ENCODE data around the gene PLD4.
"Not testable (repeated sequence)": the region's sequence is repeated elsewhere in the genome, so short reads cannot be mapped to it uniquely, and the experiment has no call there.

Gene PLD4

DNA sequence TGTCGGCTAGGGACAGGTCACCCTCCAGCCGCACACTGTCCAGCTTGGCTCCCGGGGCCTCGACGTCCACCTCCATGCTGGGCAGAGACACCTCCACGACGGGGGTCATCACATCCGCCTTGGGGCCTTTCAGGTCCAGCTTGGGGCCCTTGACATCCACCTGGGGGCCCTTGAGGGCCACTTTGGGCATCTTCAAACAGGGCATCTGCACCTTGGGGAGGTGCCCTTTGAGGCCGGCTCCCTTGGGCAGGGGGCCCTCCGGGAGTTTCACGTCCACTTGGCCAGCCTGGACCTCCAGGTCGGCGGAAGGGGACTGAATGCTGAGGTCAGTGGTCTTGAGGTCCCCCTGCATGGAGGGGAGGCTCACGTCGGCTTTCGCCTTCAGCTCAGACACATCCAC lies 17.9 kb downstream of the PLD4 start:
- DNase-seq = no peak

DNA sequence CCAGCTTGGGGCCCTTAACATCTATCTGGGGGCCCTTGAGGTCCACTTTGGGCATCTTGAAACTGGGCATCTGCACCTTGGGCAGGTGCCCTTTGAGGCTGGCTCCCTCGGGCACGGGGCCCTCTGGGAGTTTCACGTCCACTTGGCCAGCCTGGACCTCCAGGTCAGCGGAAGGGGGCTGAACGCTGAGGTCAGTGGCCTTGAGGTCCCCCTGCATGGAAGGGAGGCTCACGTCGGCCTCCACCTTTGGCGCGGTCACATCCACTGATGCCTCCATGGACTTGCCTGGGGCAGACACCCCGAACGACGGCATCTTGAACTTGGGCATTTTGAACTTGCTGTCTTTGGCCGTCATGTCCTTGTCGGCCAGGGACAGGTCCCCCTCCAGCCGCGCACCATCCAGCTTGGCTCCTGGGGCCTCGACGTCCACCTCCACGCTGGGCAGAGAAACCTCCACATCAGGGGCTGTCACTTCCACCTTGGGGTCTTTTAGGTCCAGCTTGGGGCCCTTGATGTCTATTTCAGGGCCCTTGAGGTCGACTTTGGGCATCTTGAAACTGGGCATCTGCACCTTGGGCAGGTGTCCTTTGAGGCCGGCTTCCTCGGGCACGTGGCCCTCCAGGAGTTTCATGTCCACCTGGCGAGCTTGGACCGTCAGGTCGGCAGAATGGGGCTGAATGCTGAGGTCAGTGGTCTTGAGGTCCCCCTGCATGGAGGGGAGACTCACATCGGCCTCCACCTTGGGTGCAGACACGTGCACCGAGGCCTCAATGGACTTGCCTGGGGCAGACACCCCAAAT lies 18.7 kb downstream of the PLD4 start:
- not testable (repeated sequence) for DNase-seq

GRCh38 chr14:104944016-104944308 lies 19.3 kb downstream of the PLD4 start:
- DNase-seq = not testable (repeated sequence)

DNA sequence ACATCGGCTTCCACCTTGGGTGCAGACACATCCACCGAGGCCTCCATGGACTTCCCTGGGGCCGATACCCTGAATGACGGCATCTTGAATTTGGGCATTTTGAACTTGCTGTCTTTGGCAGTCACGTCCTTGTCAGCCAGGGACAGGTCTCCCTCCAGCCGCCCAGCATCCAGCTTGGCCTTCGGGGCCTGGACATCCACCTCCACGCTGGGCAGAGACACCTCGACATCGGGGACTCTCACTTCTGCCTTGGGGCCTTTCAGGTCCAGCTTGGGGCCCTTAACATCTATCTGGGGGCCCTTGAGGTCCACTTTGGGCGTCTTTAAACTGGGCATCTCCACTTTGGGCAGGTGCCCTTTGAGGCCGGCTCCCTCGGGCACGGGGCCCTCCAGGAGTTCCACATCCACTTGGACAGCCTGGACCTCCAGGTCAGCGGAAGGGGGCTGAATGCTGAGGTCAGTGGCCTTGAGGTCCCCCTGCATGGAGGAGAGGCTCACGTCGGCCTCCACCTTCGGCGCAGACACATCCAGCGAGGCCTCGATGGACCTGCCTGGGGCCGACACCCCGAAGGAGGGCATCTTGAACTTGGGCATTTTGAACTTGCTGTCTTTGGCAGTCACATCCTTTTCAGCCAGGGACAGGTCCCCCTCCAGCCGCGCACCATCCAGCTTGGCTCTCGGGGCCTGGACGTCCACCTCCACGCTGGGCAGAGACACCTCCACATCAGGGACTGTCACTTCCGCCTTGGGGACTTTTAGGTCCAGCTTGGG lies 19.9 kb downstream of the PLD4 start:
- DNase-seq = not testable (repeated sequence)

DNA sequence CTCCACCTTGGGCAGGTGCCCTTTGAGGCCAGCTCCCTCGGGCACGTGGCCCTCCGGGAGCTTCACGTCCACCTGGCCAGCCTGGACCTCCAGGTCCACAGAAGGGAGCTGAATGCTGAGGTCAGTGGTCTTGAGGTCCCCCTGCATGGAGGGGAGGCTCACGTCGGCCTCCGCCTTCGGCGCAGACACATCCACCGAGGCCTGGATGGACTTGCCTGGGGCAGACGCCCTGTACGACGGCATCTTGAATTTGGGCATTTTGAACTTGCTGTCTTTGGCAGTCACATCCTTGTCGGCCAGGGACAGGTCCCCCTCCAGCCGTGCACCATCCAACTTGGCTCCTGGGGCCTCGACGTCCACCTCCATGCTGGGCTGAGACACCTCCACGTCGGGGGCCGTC lies 20.6 kb downstream of the PLD4 start:
- DNase-seq = not testable (repeated sequence)

GRCh38 chr14:104945986-104946965 lies 21.6 kb downstream of the PLD4 start:
- not testable (repeated sequence) for DNase-seq

DNA sequence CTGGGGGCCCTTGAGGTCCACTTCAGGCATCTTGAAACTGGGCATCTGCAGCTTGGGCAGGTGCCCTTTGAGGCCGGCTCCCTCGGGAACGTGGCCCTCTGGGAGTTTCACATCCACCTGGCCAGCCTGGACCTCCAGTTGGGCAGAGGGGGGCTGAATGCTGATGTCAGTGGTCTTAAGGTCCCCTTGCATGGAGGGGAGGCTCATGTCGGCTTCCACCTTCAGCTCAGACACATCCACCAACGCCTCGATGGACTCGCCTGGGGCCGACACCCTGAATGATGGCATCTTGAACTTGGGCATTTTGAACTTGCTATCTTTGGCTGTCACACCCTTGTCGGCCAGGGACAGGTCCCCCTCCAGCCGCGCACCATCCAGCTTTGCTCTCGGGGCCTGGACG lies 22.5 kb downstream of the PLD4 start:
- DNase-seq = not testable (repeated sequence)

DNA sequence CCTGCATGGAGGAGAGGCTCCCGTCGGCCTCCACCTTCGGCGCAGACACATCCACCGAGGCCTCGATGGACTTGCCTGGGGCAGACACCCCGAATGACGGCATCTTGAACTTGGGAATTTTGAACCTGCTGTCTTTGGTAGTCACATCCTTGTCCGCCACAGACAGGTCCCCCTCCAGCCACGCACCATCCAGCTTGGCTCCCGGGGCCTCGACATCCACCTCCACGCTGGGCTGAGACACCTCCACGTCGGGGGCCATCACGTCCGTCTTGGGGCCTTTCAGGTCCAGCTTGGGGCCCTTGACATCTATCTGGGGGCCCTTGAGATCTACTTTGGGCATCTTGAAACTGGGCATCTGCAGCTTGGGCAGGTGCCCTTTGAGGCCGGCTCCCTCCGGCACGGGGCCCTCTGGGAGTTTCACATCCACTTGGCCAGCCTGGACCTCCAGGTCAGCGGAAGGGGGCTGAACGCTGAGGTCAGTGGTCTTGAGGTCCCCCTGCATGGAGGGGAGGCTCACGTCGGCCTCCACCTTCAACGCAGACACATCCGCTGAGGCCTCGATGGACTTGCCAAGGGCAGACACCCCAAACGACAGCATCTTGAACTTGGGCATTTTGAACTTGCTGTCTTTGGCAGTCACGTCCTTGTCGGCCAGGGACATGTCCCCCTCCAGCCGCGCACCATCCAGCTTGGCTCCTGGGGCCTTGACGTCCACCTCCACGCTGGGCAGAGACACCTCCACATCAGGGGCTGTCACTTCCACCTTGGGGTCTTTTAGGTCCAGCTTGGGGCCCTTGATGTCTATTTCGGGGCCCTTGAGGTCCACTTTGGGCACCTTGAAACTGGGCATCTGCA lies 23.4 kb downstream of the PLD4 start:
- not testable (repeated sequence) for DNase-seq

DNA sequence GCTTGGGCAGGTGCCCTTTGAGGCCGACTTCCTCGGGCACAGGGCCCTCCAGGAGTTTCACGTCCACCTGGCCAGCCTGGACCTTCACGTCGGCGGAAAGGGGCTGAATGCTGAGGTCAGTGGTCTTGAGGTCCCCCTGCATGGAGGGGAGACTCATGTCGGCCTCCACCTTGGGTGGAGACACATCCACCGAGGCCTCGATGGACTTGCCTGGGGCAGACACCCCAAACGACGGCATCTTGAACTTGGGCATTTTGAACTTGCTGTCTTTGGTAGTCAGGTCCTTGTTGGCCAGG lies 24.0 kb downstream of the PLD4 start:
- no peak for DNase-seq

GRCh38 chr14:104949406-104949955 lies 24.8 kb downstream of the PLD4 start:
- DNase-seq = not testable (repeated sequence)

DNA sequence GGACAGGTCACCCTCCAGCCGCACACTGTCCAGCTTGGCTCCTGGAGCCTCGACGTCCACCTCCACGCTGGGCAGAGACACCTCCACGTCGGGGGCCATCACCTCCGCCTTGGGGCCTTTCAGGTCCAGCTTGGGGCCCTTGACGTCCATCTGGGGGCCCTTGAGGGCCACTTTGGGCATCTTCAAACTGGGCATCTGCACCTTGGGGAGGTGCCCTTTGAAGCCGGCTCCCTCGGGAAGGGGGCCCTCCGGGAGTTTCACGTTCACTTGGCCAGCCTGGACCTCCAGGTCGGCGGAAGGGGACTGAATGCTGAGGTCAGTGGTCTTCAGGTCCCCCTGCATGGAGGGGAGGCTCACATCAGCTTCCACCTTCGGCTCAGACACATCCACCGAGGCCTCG lies 25.3 kb downstream of the PLD4 start:
- no peak for DNase-seq

DNA sequence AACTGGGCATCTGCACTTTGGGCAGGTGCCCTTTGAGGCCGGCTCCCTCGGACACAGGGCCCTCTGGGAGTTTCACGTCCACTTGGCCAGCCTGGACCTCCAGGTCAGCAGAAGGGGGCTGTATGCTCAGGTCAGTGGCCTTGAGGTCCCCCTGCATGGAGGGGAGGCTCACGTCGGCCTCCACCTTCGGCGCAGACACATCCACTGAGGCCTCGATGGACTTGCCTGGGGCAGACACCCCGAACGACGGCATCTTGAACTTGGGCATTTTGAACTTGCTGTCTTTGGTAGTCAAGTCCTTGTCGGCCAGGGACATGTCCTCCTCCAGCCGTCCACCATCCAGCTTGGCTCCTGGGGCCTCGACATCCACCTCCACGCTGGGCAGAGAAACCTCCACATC lies 26.0 kb downstream of the PLD4 start:
- not testable (repeated sequence) for DNase-seq

DNA sequence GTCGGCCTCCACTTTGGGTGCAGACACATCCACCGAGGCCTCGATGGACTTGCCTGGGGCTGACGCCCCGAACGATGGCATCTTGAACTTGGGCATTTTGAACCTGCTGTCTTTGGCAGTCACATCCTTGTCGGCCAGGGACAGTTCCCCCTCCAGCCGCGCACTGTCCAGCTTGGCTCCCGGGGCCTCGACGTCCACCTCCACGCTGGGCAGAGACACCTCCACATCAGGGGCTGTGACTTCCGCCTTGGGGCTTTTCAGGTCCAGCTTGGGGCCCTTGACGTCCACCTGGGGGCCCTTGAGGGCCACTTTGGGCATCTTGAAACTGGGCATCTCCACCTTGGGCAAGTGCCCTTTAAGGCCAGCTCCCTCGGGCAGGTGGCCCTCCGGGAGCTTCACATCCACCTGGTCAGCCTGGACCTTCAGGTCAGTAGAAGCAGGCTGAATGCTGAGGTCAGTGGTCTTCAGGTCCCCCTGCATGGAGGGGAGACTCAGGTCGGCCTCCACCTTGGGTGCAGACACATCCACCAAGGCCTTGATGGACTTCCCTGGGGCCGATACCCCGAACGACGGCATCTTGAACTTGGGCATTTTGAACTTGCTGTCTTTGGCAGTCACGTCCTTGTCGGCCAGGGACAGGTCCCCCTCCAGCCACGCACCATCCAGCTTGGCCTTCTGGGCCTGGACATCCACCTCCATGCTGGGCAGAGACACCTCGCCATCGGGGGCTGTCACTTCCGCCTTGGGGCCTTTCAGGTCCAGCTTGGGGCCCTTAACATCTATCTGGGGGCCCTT lies 27.4 kb downstream of the PLD4 start:
- DNase-seq = not testable (repeated sequence)

- DNase-seq = no peak
Observed at GRCh38 chr14:104953097-104953496, 28.4 kb downstream of the PLD4 start.

DNA sequence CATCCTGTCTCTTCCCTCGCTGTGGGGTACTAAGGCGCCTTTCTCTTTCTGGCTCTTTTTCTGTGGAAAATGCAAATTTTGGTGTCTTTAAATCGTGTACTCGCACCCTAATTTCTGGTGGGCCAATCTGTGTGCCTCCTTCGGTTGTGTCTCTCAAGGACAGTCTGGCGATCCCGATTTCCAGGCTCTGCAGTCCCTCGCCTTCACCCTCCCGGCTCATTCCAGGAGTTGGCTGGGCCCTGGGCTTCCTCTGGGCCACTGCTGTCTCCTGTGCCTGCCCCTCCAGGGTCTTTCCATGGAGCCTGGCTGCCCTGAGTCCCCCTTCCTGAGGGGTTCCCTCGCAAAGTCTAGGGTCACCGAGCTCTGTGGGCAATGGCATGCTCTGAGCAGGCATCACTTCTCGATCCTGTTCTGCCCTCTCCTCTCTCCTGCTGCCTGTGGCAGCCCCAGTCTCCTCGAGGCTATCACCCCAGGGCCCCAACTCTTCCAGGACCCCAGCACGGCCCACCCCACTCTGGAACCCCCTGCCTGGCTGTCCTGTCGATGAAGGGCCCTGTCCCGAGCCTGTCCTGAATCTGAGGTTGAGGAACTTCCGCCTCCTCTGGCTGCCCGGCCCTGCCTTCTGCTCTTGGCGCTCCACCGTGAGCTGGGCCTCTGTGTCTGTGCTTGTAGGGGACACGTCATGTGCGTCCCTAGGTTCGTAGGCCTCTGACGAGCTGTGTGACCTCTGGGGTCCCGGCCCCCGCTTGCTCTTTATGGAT lies 29.4 kb downstream of the PLD4 start:
- DNase-seq = no peak

- DNase-seq = no peak
Observed at GRCh38 chr14:104954746-104955395, 30.2 kb downstream of the PLD4 start.

- no peak for DNase-seq
Observed at GRCh38 chr14:104955396-104955770, 30.7 kb downstream of the PLD4 start.

DNA sequence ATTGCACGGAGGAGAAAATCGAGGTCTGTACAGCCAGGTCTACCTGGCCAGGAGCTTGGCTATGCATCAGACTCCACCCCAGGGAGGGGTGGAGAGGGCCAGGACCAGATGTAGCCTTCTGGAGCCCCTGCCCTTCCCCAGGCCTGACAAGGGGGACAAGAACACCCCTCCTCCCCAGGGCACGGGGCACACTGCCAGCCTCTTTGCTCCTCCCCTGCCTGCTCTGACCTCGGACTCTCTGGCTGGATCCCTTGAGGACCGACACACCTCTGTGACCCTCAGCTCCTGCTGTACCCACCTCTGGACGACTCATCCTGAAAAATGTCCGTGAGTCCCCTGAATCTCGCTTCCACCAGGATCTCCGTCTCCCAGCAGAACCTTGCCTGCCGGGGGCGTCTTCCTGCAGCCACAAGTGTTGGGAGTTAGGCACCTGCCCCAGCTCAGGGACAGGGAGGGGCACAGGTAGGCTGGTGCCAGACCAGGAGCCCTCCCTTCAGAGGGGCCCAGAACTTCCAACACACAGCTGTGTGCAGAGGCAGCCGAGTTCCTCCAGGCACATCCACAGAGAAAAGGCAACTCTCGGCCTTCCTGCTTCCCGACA lies 31.7 kb downstream of the PLD4 start:
- no peak for DNase-seq
